Mesothelial cell of epicardium (in vitro differentiated cells): ENCODE measurements around the gene CFAP97D2. TPM values are rescaled to one million over a fixed set of nuclear protein-coding genes. Genes with fewer than 3 reads are reported as not detected.
"Not testable (repeated sequence)": the region's sequence is repeated elsewhere in the genome, so short reads cannot be mapped to it uniquely, and the experiment has no call there.

Source experiments
- DNase-seq, 2 experiments: peaks; one replicate each; pipeline ENCODE4 v3.0.0; 2021; ENCODE audit warnings: low spot score in 2 of 2; ENCODE audit not compliant: unreplicated experiment in 2 of 2
- H3K27ac Mint-ChIP-seq: 2 replicates; pipeline ENCODE4 v1.8.0; 2021; ENCODE audit warnings: mixed read lengths
- H3K27me3 Mint-ChIP-seq: 2 replicates; pipeline ENCODE4 v1.8.0; 2021; ENCODE audit warnings: low read depth, mixed read lengths
- H3K36me3 Mint-ChIP-seq: 2 replicates; pipeline ENCODE4 v1.8.0; 2021; ENCODE audit warnings: mixed read lengths
- H3K4me1 Mint-ChIP-seq: 2 replicates; pipeline ENCODE4 v1.8.0; 2021; ENCODE audit warnings: mixed read lengths
- H3K4me3 Mint-ChIP-seq: 2 replicates; pipeline ENCODE4 v1.8.0; 2021; ENCODE audit warnings: mild to moderate bottlenecking, moderate library complexity, mixed read lengths
- H3K9me3 Mint-ChIP-seq: 2 replicates; pipeline ENCODE4 v1.8.0; 2021; ENCODE audit warnings: mixed read lengths
- total RNA-seq: library from RNA; stranded (reverse); gene quantifications from 3 replicates; pipeline ENCODE4 v1.2.1, GENCODE V29; 2021
- TF ChIP-seq, protein P1 (sequence below): fragments of 200-600 bp; sonication (generic); IDR thresholded peaks from one replicate; pipeline ENCODE4 v1.5.0; 2021; ENCODE audit warnings: antibody characterized with exemption; ENCODE audit not compliant: unreplicated experiment

The CFAP97D2 gene
- total RNA-seq, 1 donor from 2014 or later, result not detected

DNA sequence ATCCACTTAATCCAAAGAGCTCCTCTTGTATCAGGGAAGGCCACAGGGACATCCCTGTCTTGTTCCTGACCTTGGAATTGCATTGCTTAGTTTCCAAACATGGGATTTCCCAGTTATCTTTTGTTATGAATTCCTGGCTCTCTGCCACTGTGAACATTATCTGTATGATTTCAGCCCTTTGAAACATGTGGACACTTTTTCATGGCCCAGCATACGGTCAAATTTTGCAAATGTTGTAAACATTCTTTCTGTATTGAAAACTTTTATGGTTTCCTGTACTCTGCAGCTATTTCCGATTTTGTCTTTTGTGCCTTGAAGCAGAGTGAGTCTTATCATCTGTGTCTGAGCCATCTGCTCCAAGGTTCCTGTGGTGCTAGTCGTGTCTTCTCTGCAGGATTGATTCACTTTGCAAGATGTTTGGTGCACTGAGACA, 4.5 kb upstream of the CFAP97D2 start:
- Mint-ChIP-seq H3K27me3 (no peaks in the 10 kb centered on the region), H3K9me3 (peaks cover 23% of the 10 kb centered on the region), H3K36me3 (peaks cover 5% of the 10 kb centered on the region), H3K4me3 (no peak overlapping the region), H3K27ac (peak overlapping the region; percentile 66), H3K4me1 (peaks cover 11% of the 10 kb centered on the region)
- TF ChIP-seq, protein P1, sequence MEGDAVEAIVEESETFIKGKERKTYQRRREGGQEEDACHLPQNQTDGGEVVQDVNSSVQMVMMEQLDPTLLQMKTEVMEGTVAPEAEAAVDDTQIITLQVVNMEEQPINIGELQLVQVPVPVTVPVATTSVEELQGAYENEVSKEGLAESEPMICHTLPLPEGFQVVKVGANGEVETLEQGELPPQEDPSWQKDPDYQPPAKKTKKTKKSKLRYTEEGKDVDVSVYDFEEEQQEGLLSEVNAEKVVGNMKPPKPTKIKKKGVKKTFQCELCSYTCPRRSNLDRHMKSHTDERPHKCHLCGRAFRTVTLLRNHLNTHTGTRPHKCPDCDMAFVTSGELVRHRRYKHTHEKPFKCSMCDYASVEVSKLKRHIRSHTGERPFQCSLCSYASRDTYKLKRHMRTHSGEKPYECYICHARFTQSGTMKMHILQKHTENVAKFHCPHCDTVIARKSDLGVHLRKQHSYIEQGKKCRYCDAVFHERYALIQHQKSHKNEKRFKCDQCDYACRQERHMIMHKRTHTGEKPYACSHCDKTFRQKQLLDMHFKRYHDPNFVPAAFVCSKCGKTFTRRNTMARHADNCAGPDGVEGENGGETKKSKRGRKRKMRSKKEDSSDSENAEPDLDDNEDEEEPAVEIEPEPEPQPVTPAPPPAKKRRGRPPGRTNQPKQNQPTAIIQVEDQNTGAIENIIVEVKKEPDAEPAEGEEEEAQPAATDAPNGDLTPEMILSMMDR, result no peak
- no peak for DNase-seq

DNA sequence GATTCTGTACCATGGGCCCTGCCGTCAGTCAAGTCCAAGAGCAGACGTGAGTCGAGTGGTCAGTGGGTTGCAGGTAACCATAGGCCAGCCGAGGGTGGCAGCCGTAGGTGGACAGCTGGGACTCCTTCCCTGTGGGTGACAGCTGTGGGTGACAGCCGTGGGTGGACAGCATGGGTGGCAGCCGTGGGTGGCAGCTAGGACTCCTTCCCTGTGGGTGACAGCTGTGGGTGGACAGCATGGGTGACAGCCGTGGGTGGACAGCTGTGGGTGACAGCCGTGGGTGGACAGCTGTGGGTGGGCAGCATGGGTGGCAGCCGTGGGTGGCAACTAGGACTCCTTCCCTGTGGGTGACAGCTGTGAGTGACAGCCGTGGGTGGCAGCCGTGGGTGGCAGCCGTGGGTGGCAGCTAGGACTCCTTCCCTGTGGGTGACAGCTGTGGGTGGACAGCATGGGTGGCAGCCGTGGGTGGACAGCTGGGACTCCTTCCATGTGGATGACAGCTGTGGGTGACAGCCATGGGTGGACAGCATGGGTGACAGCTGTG, 2.6 kb upstream of the CFAP97D2 start:
- Mint-ChIP-seq H3K4me1 (peaks cover 11% of the 10 kb centered on the region), H3K9me3 (peaks cover 23% of the 10 kb centered on the region)
- H3K4me3 Mint-ChIP-seq, H3K36me3 Mint-ChIP-seq, DNase-seq, H3K27ac Mint-ChIP-seq, H3K27me3 Mint-ChIP-seq: not testable (repeated sequence)

DNA sequence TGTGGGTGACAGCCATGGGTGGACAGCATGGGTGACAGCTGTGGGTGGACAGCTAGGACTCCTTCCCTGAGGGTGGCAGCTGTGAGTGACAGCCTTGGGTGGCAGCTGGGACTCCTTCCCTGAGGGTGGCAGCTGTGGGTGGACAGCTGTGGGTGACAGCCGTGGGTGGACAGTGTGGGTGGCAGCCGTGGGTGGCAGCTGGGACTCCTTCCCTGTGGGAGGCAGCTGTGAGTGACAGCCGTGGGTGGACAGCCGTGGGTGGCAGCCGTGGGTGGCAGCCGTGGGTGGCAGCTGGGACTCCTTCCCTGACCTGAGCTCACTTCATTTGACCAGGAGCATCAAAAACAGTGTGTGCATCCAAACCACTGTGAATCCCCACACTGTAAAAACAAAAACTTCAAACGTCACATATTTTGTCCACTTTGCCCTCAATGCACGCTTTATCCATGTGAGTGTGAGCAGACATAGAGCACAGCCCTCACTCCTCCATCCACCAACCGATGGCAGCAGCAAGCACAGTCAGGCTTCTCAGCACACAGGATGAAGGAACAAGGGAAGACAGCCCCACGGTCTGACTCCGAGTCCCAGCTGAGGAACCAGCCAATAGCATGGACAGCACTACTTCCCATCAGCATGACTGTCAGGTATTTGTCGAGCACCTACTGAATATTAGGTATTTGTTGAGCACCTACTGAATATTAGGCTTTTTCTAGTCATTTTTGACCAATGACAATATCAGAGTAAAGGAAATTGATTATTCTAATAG, 1.6 kb upstream of the CFAP97D2 start:
- Mint-ChIP-seq H3K9me3 (peaks cover 17% of the 10 kb centered on the region), H3K4me3 (no peak overlapping the region), H3K27ac (no peak overlapping the region), H3K36me3 (peaks cover 4% of the 10 kb centered on the region), H3K27me3 (no peaks in the 10 kb centered on the region), H3K4me1 (peaks cover 11% of the 10 kb centered on the region)
- TF ChIP-seq, protein P1, result no peak
- DNase-seq, result no peak

DNA sequence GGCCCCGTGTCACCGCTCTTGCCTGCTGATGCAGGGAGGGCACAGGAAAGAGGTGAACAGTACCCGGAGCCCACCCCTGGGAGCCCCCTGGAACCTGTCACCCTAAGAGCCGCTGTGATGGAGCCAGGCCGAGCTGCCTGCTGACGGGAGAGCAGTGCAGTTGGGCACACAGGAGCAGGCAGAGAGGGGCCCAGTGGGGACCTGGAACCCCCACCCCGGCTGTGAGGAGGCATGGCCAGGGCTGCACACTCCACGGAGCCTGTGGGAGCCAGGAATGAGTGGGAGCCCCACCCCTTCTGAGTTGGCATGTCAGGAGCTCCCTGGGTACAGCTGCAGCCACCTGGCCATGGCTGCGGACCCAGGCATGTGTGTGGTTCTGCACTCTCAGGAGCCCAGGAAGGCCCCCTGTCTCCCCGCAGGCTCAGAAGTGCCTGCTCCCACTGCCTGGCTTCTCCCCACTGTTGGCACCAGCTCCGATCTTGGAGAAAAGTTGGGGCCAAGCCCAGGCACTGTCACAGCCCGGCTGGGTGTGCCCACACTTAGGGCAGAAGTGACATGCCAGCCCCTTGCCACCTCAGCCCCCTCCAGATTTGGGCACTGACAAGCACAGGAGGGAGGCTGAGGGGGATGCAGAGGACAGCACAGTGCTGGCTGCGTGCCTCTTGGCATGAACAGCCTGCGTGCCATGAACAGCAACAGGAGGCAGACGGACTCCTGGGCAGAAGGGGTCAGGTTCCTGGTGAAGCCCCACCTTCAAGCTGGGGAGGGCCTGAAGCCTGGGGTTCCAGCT, 6.3 kb downstream of the CFAP97D2 start:
- peaks cover 2% of the 10 kb centered on the region for H3K27me3 Mint-ChIP-seq
- H3K4me3 Mint-ChIP-seq, result no peak overlapping the region
- H3K36me3 Mint-ChIP-seq, result no peaks in the 10 kb centered on the region
- TF ChIP-seq, protein P1, result no peak
- H3K4me1 Mint-ChIP-seq, result no peaks in the 10 kb centered on the region
- H3K9me3 Mint-ChIP-seq, result peaks cover 10% of the 10 kb centered on the region
- no peak overlapping the region for H3K27ac Mint-ChIP-seq
- no peak for DNase-seq

DNA sequence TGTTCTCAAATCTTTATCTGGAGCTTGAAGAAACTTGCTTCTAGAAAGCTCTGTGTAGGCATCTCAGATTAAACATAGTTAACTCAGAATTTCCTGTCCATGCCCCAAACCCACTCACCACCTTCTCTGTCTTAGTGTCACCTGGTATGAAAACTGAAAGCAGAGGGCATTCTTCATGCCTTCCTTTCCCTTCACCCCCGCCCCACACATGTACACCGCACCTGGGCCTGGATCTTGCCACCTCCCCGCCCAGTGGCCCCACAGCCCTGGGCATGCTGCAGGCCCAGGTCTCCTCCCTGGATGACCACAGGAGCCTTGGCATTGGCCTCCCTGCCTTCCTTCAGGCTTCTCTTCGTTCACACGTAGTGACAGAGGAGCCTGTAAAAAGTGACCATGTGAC, 15.8 kb downstream of the CFAP97D2 start:
- Mint-ChIP-seq H3K27ac (no peak overlapping the region), H3K4me1 (no peaks in the 10 kb centered on the region), H3K36me3 (no peaks in the 10 kb centered on the region), H3K4me3 (no peak overlapping the region), H3K9me3 (peaks cover 20% of the 10 kb centered on the region), H3K27me3 (peaks cover 5% of the 10 kb centered on the region)
- DNase-seq, result no peak
- TF ChIP-seq, protein P1, result no peak

DNA sequence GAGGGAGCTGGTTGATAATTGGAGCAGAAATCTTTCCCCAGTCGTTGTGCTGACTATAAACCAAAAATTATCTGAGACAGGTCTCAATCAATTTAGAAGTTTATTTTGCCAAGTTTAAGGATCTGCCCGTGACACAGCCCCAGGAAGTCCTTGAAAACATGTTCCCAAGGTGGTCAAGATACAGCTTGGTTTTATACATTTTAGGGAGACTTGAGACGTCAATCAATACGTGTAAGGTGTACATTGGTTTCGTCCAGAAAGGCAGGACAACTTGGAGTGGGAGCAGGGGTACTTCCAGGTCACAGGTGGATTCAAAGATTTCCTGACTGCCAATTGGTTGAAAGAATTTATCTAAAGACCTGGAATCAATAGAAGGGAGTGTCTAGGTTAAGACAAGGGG, 17.6 kb downstream of the CFAP97D2 start:
- Mint-ChIP-seq H3K4me1 (no peaks in the 10 kb centered on the region), H3K27ac (no peak overlapping the region), H3K36me3 (no peaks in the 10 kb centered on the region), H3K27me3 (no peaks in the 10 kb centered on the region), H3K9me3 (peaks cover 2% of the 10 kb centered on the region), H3K4me3 (no peak overlapping the region)
- DNase-seq, result no peak
- TF ChIP-seq, protein P1, result no peak
